ENCODE data around the gene OR10J1. TPM values are rescaled to one million over a fixed set of nuclear protein-coding genes. Genes with fewer than 3 reads are reported as not detected.

Gene OR10J1
- total RNA-seq, 2 experiments from 2014 or later: not detected

DNA sequence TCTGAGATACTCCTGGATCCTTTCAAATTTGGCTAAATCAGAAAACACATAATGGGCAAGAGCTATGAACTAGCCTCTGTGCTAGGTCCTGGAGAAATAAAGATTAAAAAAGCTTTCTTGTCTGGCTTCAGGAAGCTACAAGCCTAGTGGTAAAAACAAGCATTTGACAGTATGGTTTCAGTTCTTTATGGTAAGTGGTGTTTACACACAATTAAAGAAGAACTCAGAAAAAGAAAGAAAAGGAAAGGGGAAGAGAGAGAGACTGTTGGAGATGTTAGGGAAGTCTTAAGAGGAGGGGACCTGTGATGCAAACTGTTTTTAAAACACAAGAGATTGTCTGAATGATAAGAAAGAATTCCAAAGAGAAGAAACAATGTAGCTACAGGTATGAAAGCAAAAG lies 1.8 kb downstream of the OR10J1 start:
- ATAC-seq (ENCODE audit: poor library complexity) (no peak), DNase-seq (no peak)
- H3K9me3 Mint-ChIP-seq: no peaks in the 10 kb centered on the region
- intact Hi-C loops (cut with DNase I, micrococcal nuclease): no loop called here
- no peaks in the 10 kb centered on the region for H3K4me1 Mint-ChIP-seq (ENCODE audit: low read depth)
- Histone ChIP-seq H3K27ac (ENCODE audit: low read depth in 1 of 2, low read length in 2 of 2) (no peak overlapping the region), H3K4me1 (ENCODE audit: insufficient read depth, low read length) (no peaks in the 10 kb centered on the region), H3K4me3 (ENCODE audit: low read length) (no peak overlapping the region), H3K9me3 (ENCODE audit: control insufficient read depth in 1 of 2, insufficient read depth in 1 of 2, low read length in 2 of 2) (no peaks in the 10 kb centered on the region), H3K36me3 (ENCODE audit: insufficient read depth, low read length) (no peaks in the 10 kb centered on the region), H3K27me3 (ENCODE audit: control insufficient read depth in 1 of 2, insufficient read depth in 2 of 2, low read length in 2 of 2) (no peaks in the 10 kb centered on the region)
- POLR2A ChIA-PET: no interaction called here
- H3K27ac Mint-ChIP-seq: no peak overlapping the region
- peaks cover 20% of the 10 kb centered on the region for H3K27me3 Mint-ChIP-seq
- CTCF ChIA-PET: interaction anchor here (1.1 kb wide), 1 partner anchor 18 kb away, joined by 3 read pairs; no protein-coding TSS in a partner anchor
- TF ChIP-seq, protein P1, sequence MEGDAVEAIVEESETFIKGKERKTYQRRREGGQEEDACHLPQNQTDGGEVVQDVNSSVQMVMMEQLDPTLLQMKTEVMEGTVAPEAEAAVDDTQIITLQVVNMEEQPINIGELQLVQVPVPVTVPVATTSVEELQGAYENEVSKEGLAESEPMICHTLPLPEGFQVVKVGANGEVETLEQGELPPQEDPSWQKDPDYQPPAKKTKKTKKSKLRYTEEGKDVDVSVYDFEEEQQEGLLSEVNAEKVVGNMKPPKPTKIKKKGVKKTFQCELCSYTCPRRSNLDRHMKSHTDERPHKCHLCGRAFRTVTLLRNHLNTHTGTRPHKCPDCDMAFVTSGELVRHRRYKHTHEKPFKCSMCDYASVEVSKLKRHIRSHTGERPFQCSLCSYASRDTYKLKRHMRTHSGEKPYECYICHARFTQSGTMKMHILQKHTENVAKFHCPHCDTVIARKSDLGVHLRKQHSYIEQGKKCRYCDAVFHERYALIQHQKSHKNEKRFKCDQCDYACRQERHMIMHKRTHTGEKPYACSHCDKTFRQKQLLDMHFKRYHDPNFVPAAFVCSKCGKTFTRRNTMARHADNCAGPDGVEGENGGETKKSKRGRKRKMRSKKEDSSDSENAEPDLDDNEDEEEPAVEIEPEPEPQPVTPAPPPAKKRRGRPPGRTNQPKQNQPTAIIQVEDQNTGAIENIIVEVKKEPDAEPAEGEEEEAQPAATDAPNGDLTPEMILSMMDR (IDR thresholded peaks at IDR 0.05): no peak
- no peak overlapping the region for H3K4me3 Mint-ChIP-seq
- no peaks in the 10 kb centered on the region for H3K36me3 Mint-ChIP-seq (ENCODE audit: low read depth)

DNA sequence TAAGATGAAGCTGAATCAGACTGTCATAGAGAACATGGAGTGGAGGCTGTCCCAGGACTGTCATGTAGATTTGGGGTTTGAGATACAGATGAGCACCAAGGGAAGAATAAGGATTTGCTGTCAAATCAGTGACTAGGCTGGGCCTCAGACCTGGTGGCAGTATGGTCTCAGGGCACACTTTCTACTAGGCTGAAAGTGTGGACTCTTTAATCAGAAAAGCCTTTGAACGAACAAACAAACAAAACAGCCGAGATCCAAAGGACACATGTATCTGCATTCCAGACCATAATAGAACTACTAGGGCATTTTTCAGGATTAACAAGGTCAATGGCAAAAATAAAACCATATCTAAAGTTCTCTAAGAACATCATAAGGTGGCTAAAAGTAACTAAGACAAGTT lies 2.9 kb downstream of the OR10J1 start:
- no peaks in the 10 kb centered on the region for H3K36me3 Mint-ChIP-seq (ENCODE audit: low read depth)
- no peak overlapping the region for H3K27ac ChIP-seq (ENCODE audit: low read depth in 1 of 2, low read length in 2 of 2)
- CTCF ChIA-PET: no interaction called here
- no peaks in the 10 kb centered on the region for H3K4me1 Mint-ChIP-seq (ENCODE audit: low read depth)
- DNase-seq (no peak), ATAC-seq (ENCODE audit: poor library complexity) (no peak)
- no peaks in the 10 kb centered on the region for H3K9me3 Mint-ChIP-seq
- TF ChIP-seq, protein P1 (IDR thresholded peaks at IDR 0.05): no peak
- no peaks in the 10 kb centered on the region for H3K9me3 ChIP-seq (ENCODE audit: control insufficient read depth in 1 of 2, insufficient read depth in 1 of 2, low read length in 2 of 2)
- no peaks in the 10 kb centered on the region for H3K4me1 ChIP-seq (ENCODE audit: insufficient read depth, low read length)
- no peak overlapping the region for H3K4me3 ChIP-seq (ENCODE audit: low read length)
- H3K36me3 ChIP-seq (ENCODE audit: insufficient read depth, low read length): no peaks in the 10 kb centered on the region
- H3K27me3 ChIP-seq (ENCODE audit: control insufficient read depth in 1 of 2, insufficient read depth in 2 of 2, low read length in 2 of 2): no peaks in the 10 kb centered on the region
- peaks cover 24% of the 10 kb centered on the region for H3K27me3 Mint-ChIP-seq
- intact Hi-C loops (cut with DNase I, micrococcal nuclease): no loop called here
- no peak overlapping the region for H3K4me3 Mint-ChIP-seq
- POLR2A ChIA-PET: no interaction called here
- H3K27ac Mint-ChIP-seq: no peak overlapping the region

GRCh38 chr1:159443066-159443750 lies 3.7 kb downstream of the OR10J1 start:
- ChIA-PET POLR2A (no interaction called here), CTCF (no interaction called here)
- Histone ChIP-seq H3K27ac (ENCODE audit: low read depth in 1 of 2, low read length in 2 of 2) (no peak overlapping the region), H3K9me3 (ENCODE audit: control insufficient read depth in 1 of 2, insufficient read depth in 1 of 2, low read length in 2 of 2) (no peaks in the 10 kb centered on the region), H3K27me3 (ENCODE audit: control insufficient read depth in 1 of 2, insufficient read depth in 2 of 2, low read length in 2 of 2) (no peaks in the 10 kb centered on the region), H3K4me3 (ENCODE audit: low read length) (no peak overlapping the region), H3K36me3 (ENCODE audit: insufficient read depth, low read length) (no peaks in the 10 kb centered on the region), H3K4me1 (ENCODE audit: insufficient read depth, low read length) (no peaks in the 10 kb centered on the region)
- intact Hi-C loops (cut with DNase I, micrococcal nuclease): no loop called here
- Mint-ChIP-seq H3K27me3 (peaks cover 20% of the 10 kb centered on the region), H3K9me3 (no peaks in the 10 kb centered on the region), H3K36me3 (ENCODE audit: low read depth) (no peaks in the 10 kb centered on the region), H3K4me1 (ENCODE audit: low read depth) (no peaks in the 10 kb centered on the region), H3K4me3 (no peak overlapping the region), H3K27ac (no peak overlapping the region)
- TF ChIP-seq, protein P1 (IDR thresholded peaks at IDR 0.05): no peak
- ATAC-seq (ENCODE audit: poor library complexity): no peak
- no peak for DNase-seq

All from CD4-positive, alpha-beta T cell (primary cell).